Smooth muscle cell (in vitro differentiated cells): Measurements from ENCODE around the gene PRKACB. TPM values are rescaled to one million over a fixed set of nuclear protein-coding genes. Genes with fewer than 3 reads are reported as not detected.

Experiments
- DNase-seq: peaks from one replicate; lab custom pipeline; 2025; ENCODE audit not compliant: unreplicated experiment; lab: John Stamatoyannopoulos, UW
- H2AFZ ChIP-seq: fragments of 200-600 bp; sonication (generic); 2 replicates; pipeline ENCODE4 v1.6.0; 2016; ENCODE audit warnings: antibody characterized with exemption, low read depth, mild to moderate bottlenecking
- H3F3A ChIP-seq: fragments of 200-600 bp; sonication (generic); 2 replicates; pipeline ENCODE4 v1.6.0; 2017; ENCODE audit warnings: antibody characterized with exemption, low read depth
- H3K27ac ChIP-seq: fragments of 200-600 bp; sonication (generic); 2 replicates; pipeline ENCODE4 v1.5.1; 2016; ENCODE audit warnings: low read depth, mild to moderate bottlenecking
- H3K27me3 ChIP-seq: fragments of 200-600 bp; sonication (generic); 2 replicates; pipeline ENCODE4 v1.6.1; 2016; ENCODE audit warnings: low read depth, mild to moderate bottlenecking
- H3K36me3 ChIP-seq: fragments of 200-600 bp; sonication (generic); 2 replicates; pipeline ENCODE4 v1.5.1; 2016; ENCODE audit warnings: low read depth
- H3K4me1 ChIP-seq: fragments of 200-600 bp; sonication (generic); 2 replicates; pipeline ENCODE4 v1.5.1; 2016; ENCODE audit warnings: low read depth
- H3K4me2 ChIP-seq: fragments of 200-600 bp; sonication (generic); 2 replicates; pipeline ENCODE4 v1.6.0; 2016; ENCODE audit warnings: mild to moderate bottlenecking
- H3K4me3 ChIP-seq: fragments of 200-600 bp; sonication (generic); 2 replicates; pipeline ENCODE4 v1.5.1; 2016; ENCODE audit warnings: mild to moderate bottlenecking
- H3K79me2 ChIP-seq: fragments of 200-600 bp; sonication (generic); 2 replicates; pipeline ENCODE4 v1.6.0; 2016; ENCODE audit warnings: low read depth, mild to moderate bottlenecking
- H3K9ac ChIP-seq: fragments of 200-600 bp; sonication (generic); 2 replicates; pipeline ENCODE4 v1.6.0; 2016; ENCODE audit warnings: low read depth
- H3K9me3 ChIP-seq: fragments of 200-600 bp; sonication (generic); replicated peaks from 2 replicates; pipeline ENCODE4 v1.5.1; 2016; ENCODE audit warnings: low read depth
- H4K20me1 ChIP-seq: fragments of 200-600 bp; sonication (generic); 2 replicates; pipeline ENCODE4 v1.6.0; 2016; ENCODE audit warnings: low read depth
- CTCF ChIP-seq: fragments of 200-600 bp; sonication (generic); IDR thresholded peaks from 2 replicates; pipeline ENCODE4 v1.5.1; 2017; ENCODE audit warnings: borderline replicate concordance, mild to moderate bottlenecking, antibody characterized with exemption; ENCODE audit not compliant: insufficient read depth, poor library complexity, severe bottlenecking
- WGBS: methylation state at CpG from one replicate; pipeline ENCODE4 v1.1.7; 2016; ENCODE audit warnings: low lambda C conversion rate; 5-methylcytosine and 5-hydroxymethylcytosine counted together
- polyA plus RNA-seq: library from polyadenylated mRNA; unstranded; fragments of >200 nt; fragmentation: Nextera tagmentation; extraction: Ambion mirVana; gene quantifications from 2 replicates; pipeline ENCODE4 v1.2.1, GENCODE V29; 2016
- total RNA-seq: library from RNA; depleted of rRNA; stranded (reverse); fragments of >200 nt; gene quantifications from 2 replicates; pipeline ENCODE4 v1.2.3, GENCODE V29; 2014

Gene PRKACB
- total and polyA plus RNA-seq, 2 experiments from 2014 or later = 18.8 to 42.3 TPM

- peaks cover 3% of the 10 kb centered on the region for H3K4me1 ChIP-seq
- no peak overlapping the region for H2AFZ ChIP-seq
- TF ChIP-seq CTCF = no peak
Measured at GRCh38 chr1:84259376-84259775, 115.3 kb downstream of the PRKACB start.

GRCh38 chr1:84259989-84260388 lies 115.9 kb downstream of the PRKACB start:
- H2AFZ ChIP-seq = no peak overlapping the region
- H3K9ac ChIP-seq = no peak overlapping the region
- H3K27me3 ChIP-seq = no peaks in the 10 kb centered on the region
- no peak for TF ChIP-seq CTCF
- H3K4me2 ChIP-seq = no peak overlapping the region
- 80% methylated on average over 2 of the region's 2 CpGs for WGBS
- no peaks in the 10 kb centered on the region for H4K20me1 ChIP-seq
- H3K4me1 ChIP-seq = no peaks in the 10 kb centered on the region
- H3K79me2 ChIP-seq = no peaks in the 10 kb centered on the region
- DNase-seq = no peak
- H3K27ac ChIP-seq = no peak overlapping the region
- H3K4me3 ChIP-seq = no peak overlapping the region
- no peaks in the 10 kb centered on the region for H3F3A ChIP-seq
- H3K36me3 ChIP-seq = no peaks in the 10 kb centered on the region
- H3K9me3 ChIP-seq = no peaks in the 10 kb centered on the region

More at GRCh38 chr1:84259376-84259775, 115.3 kb downstream of the PRKACB start:
- Histone ChIP-seq H3K27me3 (no peaks in the 10 kb centered on the region), H3K9ac (no peak overlapping the region), H3K4me3 (no peak overlapping the region), H3K9me3 (no peaks in the 10 kb centered on the region), H3K27ac (no peak overlapping the region), H3K36me3 (no peaks in the 10 kb centered on the region), H3K4me2 (no peak overlapping the region), H3F3A (no peaks in the 10 kb centered on the region), H4K20me1 (no peaks in the 10 kb centered on the region), H3K79me2 (no peaks in the 10 kb centered on the region)
- WGBS = 93% methylated on average over 2 of the region's 2 CpGs
- no peak for DNase-seq

GRCh38 chr1:84260852-84261518 lies 116.9 kb downstream of the PRKACB start:
- H3F3A ChIP-seq = no peaks in the 10 kb centered on the region
- 43% methylated on average over 3 of the region's 3 CpGs for WGBS
- no peaks in the 10 kb centered on the region for H3K36me3 ChIP-seq
- no peaks in the 10 kb centered on the region for H4K20me1 ChIP-seq
- H3K4me2 ChIP-seq = no peak overlapping the region
- no peak overlapping the region for H3K9ac ChIP-seq
- no peaks in the 10 kb centered on the region for H3K9me3 ChIP-seq
- no peak overlapping the region for H3K27ac ChIP-seq
- no peak for TF ChIP-seq CTCF
- no peaks in the 10 kb centered on the region for H3K27me3 ChIP-seq
- no peak overlapping the region for H3K4me3 ChIP-seq
- no peaks in the 10 kb centered on the region for H3K79me2 ChIP-seq
- H3K4me1 ChIP-seq = no peaks in the 10 kb centered on the region
- no peak for DNase-seq
- H2AFZ ChIP-seq = peak overlapping the region; percentile 45

DNA sequence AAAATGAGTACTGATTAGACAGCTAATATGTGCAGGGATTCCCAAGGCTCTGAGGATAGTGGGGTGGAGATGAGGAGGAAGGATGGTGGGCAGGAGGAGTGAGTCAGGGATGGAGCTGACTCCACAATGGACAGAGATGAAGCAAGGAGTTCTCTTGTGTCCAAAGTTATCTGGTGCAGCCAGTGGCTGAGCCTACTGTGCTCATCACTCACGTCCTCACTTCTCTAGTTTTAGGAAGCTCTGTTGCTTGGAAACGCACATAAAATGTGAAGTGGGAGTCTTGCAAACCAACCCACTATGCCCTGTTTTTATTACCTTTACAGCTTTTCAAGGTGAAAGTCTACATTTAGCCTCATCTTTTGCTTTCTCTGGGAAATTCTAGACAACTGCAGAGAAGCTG lies 120.9 kb downstream of the PRKACB start:
- no peaks in the 10 kb centered on the region for H3K27me3 ChIP-seq
- H3K4me2 ChIP-seq = no peak overlapping the region
- no peak overlapping the region for H3K27ac ChIP-seq
- 48% methylated on average over 2 of the region's 2 CpGs for WGBS
- no peak for TF ChIP-seq CTCF
- H4K20me1 ChIP-seq = no peaks in the 10 kb centered on the region
- no peaks in the 10 kb centered on the region for H3K9me3 ChIP-seq
- no peaks in the 10 kb centered on the region for H3K4me1 ChIP-seq
- H3K36me3 ChIP-seq = no peaks in the 10 kb centered on the region
- no peaks in the 10 kb centered on the region for H3K79me2 ChIP-seq
- no peak overlapping the region for H3K9ac ChIP-seq
- H3K4me3 ChIP-seq = no peak overlapping the region
- no peaks in the 10 kb centered on the region for H3F3A ChIP-seq
- no peak for DNase-seq
- H2AFZ ChIP-seq = peak overlapping the region; percentile 8
